Measurements from ENCODE around the gene TRAF2. TPM values are rescaled to one million over a fixed set of nuclear protein-coding genes. Genes with fewer than 3 reads are reported as not detected.

Gene TRAF2
- total and polyA plus RNA-seq, 2 of the 13 experiments (the other 11 are each of a cell fraction or from before 2014, with no cell fraction given) = 12.4 to 13.6 TPM

DNA sequence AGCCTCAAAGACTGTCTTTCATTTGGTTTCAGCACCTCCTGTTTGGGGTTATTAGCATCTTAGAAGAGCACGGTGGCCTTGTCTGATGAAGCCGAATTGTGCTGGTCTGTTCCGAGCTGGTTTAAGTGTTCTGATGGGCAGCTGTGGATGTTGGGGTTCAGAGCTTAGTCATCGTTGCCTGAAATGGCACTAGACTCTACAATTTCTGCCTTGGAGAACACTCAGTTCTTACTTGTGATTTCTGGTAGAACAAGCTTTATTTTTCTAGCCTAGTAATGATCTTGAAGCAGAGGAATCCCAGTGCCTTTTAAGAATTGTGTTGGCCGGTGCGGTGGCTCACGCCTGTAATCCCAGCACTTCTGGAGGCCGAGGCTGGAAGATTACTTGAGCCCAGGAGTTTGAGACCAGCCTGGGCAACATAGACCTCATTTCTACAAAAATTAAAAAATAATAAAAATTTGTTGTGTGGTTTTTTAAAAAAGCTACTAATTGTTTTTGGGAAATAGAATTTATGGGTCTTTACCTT is 50.4 kb downstream of the TRAF2 start (continued):
- TF ChIP-seq, protein P1, sequence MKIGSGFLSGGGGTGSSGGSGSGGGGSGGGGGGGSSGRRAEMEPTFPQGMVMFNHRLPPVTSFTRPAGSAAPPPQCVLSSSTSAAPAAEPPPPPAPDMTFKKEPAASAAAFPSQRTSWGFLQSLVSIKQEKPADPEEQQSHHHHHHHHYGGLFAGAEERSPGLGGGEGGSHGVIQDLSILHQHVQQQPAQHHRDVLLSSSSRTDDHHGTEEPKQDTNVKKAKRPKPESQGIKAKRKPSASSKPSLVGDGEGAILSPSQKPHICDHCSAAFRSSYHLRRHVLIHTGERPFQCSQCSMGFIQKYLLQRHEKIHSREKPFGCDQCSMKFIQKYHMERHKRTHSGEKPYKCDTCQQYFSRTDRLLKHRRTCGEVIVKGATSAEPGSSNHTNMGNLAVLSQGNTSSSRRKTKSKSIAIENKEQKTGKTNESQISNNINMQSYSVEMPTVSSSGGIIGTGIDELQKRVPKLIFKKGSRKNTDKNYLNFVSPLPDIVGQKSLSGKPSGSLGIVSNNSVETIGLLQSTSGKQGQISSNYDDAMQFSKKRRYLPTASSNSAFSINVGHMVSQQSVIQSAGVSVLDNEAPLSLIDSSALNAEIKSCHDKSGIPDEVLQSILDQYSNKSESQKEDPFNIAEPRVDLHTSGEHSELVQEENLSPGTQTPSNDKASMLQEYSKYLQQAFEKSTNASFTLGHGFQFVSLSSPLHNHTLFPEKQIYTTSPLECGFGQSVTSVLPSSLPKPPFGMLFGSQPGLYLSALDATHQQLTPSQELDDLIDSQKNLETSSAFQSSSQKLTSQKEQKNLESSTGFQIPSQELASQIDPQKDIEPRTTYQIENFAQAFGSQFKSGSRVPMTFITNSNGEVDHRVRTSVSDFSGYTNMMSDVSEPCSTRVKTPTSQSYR (CRISPR knock-in tag; IDR thresholded peaks at IDR 0.05; ENCODE audit: borderline replicate concordance) = no peak
- TF ChIP-seq, protein P2, sequence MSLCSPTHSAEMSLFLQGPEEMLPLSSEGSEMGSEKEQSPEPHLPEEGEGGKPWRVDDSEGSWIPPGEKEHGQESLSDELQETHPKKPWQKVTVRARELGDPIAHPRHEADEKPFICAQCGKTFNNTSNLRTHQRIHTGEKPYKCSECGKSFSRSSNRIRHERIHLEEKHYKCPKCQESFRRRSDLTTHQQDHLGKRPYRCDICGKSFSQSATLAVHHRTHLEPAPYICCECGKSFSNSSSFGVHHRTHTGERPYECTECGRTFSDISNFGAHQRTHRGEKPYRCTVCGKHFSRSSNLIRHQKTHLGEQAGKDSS (CRISPR knock-in tag; IDR thresholded peaks at IDR 0.05; ENCODE audit: borderline replicate concordance, low read depth) = no peak
- TF ChIP-seq, protein P3, sequence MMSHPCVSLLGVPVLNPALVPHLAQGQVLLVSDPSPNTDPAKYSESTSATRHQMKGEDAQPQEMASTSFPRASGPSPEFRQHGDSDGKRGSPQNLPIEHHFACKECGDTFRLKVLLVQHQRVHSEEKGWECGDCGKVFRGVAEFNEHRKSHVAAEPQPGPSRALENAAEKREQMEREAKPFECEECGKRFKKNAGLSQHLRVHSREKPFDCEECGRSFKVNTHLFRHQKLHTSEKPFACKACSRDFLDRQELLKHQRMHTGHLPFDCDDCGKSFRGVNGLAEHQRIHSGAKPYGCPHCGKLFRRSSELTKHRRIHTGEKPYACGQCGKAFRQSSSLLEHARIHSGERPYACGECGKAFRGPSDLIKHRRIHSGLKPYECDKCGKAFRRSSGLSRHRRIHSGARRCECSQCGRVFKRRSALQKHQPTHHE (CRISPR knock-in tag; IDR thresholded peaks at IDR 0.05; ENCODE audit: borderline replicate concordance) = no peak
- no peak for TF ChIP-seq ETV5 (CRISPR knock-in tag; IDR thresholded peaks at IDR 0.05; ENCODE audit: borderline replicate concordance)
- no peak for TF ChIP-seq NR2C2 (CRISPR knock-in tag; IDR thresholded peaks at IDR 0.05; ENCODE audit: borderline replicate concordance)
